Prostate gland (tissue), 2 donors: ENCODE measurements around the gene CNPY2.
"Not testable (repeated sequence)": the region's sequence is repeated elsewhere in the genome, so short reads cannot be mapped to it uniquely, and the experiment has no call there.

Experiments used
- POLR2AphosphoS5 ChIP-seq: sonication (generic); formaldehyde crosslinking; IDR thresholded peaks from one replicate; pipeline ENCODE4 v1.6.1; 2017; ENCODE audit warnings: antibody characterized with exemption
- TF ChIP-seq, protein P1 (sequence below), 4 experiments: fragments of 200-600 bp in 2 of 4; fragments of 450-650 bp in 2 of 4; sonication (generic) in 2 of 4; IDR thresholded peaks; 1 replicate in 3 of 4; 2 replicates in 1 of 4; pipeline ENCODE4 v1.5.1; 2016 to 2019; ENCODE audit warnings: antibody characterized with exemption in 4 of 4, mild to moderate bottlenecking in 2 of 4, moderate library complexity in 2 of 4

DNA sequence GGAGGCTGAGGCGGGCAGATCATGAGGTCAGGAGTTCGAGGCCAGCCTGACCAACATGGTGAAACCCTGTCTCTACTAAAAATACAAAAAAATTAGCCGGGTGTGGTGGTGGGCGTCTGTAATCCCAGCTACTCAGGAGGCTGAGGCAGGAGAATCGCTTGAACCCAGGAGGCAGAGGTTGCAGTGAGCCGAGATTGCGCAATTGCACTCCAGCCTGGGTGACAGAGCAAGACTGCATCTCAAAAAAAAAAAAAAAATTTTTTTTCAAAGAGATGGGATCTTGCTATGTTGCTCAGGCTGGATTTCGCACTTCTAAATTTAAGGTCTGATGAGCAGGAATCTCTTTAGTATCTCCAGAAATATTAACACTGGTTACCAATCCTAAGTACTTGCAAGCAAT, 5.8 kb upstream of the CNPY2 start:
- TF ChIP-seq, protein P1, sequence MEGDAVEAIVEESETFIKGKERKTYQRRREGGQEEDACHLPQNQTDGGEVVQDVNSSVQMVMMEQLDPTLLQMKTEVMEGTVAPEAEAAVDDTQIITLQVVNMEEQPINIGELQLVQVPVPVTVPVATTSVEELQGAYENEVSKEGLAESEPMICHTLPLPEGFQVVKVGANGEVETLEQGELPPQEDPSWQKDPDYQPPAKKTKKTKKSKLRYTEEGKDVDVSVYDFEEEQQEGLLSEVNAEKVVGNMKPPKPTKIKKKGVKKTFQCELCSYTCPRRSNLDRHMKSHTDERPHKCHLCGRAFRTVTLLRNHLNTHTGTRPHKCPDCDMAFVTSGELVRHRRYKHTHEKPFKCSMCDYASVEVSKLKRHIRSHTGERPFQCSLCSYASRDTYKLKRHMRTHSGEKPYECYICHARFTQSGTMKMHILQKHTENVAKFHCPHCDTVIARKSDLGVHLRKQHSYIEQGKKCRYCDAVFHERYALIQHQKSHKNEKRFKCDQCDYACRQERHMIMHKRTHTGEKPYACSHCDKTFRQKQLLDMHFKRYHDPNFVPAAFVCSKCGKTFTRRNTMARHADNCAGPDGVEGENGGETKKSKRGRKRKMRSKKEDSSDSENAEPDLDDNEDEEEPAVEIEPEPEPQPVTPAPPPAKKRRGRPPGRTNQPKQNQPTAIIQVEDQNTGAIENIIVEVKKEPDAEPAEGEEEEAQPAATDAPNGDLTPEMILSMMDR (IDR thresholded peaks at IDR 0.05), result not testable (repeated sequence)
- TF ChIP-seq POLR2AphosphoS5, result not testable (repeated sequence)
